HL-60/S4 (cell line): ENCODE data around the gene GCLM.
"Not testable (repeated sequence)": the region's sequence is repeated elsewhere in the genome, so short reads cannot be mapped to it uniquely, and the experiment has no call there.

ENCODE experiments used
- in situ Hi-C: fragments of 300-500 bp; cut with MboI; formaldehyde crosslinking; loops from 2 replicates; pipeline ENCODE4 v1.14.3; 2022; ENCODE audit warnings: low sequenced_read_pairs

Gene GCLM

GRCh38 chr1:93909146-93910050, at the start of gene GCLM:
TSS of gene GCLM (minus strand) at chr1:93909430. CDS start at chr1:93909163, 267 bp downstream.
- in situ Hi-C loops, result no loop called here

DNA sequence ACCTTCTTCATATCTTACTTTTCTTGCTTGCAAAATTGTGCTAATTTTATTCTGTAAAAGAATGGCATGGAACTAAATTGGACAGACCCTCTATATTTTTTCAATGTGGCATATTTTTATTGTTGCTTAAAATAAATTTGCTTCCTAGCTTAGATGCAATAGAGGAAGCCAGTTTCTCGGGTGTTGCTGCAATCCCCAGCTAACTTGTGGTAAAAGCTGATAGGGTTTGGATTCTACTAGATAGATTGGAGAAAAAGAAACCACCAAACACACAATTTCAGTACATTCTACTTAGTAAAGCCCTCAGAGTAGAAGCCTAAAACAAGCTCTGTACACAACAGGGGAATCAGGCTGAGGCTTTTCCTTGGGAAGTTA, 49.5 kb upstream of the GCLM start:
- in situ Hi-C loops, result no loop called here

DNA sequence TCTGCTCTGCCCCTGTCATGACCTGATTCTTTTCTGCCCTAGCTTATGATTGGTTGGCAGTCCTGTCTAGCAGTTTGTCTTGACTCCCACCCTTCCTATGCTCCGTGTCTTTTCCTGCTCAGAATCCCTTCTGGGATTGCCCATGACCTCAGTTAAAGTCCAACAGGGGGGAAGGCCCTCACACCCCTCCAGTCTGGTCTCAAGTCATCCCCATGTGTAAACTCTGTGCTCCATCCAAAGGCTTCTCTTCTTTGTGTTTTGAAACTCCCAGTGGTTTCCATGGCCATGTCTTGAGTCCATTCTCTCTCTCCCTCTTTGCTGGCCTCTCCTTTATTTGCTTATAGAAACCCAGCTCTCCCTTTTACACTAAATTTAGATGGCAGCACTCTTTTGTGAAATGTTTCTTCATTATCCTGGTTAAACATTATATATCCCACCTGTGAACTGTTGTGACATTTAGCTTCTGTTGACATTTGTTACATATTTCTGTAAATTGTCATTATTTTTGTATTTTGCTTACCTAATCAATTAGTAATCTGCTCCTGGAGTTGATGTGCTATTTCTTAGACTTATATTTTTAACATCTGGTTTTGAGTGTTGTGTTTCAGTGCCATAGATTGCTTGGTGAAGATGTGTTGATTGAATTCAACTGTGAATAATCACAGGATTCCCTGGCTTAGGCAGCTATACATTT, 48.9 kb upstream of the GCLM start:
- in situ Hi-C loops, result no loop called here

- in situ Hi-C loops, result no loop called here
Measured at GRCh38 chr1:93955765-93956164, 46.5 kb upstream of the GCLM start.

DNA sequence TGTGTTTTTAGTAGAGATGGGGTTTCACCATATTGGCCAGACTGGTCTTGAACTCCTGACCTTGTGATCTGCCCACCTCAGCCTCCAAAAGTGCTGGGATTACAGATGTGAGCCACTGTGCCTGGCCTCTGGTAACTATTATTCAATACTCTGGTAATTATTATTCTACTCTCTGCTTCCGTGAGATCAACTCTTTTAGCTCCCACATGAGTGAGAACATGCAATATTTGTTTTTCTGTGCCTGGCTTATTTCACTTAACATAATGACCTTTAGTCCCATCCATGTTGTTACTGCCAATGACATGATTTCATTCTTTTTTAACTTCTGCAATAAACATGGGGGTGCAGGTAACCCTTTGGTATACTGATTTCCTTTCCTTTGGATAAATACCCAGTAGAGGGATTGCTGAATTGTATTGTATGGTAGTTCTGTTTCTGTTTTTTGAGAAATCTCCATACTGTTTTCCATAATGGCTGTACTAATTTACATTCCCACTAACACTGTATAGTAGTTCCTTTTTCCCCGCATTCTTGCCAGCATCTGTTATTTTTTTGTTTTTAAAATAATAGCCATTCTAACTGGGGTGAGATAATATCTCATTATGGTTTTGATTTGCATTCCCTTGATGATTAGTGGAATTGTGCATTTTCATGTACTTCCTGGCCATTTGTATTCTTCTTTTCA, 37.9 kb upstream of the GCLM start:
- in situ Hi-C loops, result not testable (repeated sequence)

GRCh38 chr1:93938461-93939145, 29.4 kb upstream of the GCLM start:
- in situ Hi-C loops, result no loop called here

DNA sequence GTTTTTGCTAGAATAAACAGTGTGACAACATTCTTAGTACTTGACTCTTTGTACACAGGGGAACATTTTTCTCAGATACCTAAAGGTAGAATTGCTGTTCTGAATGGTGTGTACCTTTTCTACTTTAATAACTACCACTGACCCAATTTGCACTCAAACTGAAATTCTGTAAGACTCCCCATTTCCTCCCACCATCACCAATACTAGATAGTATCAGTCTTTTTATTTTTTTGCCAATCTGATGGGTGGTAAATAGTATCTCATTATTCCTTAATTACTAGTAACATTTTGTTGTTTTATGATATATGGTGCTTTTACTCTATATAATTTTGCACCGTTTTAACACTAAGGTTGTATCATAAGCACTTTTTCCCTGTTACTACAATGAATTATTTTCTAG, 28.8 kb upstream of the GCLM start:
- in situ Hi-C loops, result no loop called here

DNA sequence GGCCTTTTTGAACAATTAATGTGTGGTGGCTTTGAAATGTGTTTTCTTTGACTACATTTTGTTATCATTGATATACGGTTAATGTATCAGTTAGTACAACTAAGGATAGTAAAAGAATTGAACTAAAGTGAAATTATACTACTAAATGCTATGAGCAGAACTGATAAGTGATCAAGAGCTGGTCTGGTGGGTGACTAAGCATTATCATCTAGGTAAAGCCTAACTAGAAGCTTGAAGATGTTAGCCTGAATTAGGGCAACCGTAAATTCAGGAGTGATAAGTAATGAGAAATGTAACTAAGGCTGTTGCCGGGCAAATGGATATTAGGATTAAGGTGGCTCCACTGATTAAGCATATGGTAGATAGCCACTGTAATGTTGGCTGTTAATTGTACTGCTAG, 16.0 kb upstream of the GCLM start:
- in situ Hi-C loops, result no loop called here

- in situ Hi-C loops, result no loop called here
Measured at GRCh38 chr1:93919780-93920179, 10.6 kb upstream of the GCLM start.

GRCh38 chr1:93917302-93917701, 8.1 kb upstream of the GCLM start:
- in situ Hi-C loops, result no loop called here

- in situ Hi-C loops, result not testable (repeated sequence)
Measured at GRCh38 chr1:93910880-93911279, 1.6 kb upstream of the GCLM start.

- in situ Hi-C loops, result no loop called here
Measured at GRCh38 chr1:93910305-93910704, 1.1 kb upstream of the GCLM start.

- in situ Hi-C loops, result no loop called here
Measured at GRCh38 chr1:93908394-93909145, 660 bp downstream of the GCLM start.

GRCh38 chr1:93907718-93908117, 1.5 kb downstream of the GCLM start:
- in situ Hi-C loops, result no loop called here

- in situ Hi-C loops, result no loop called here
Measured at GRCh38 chr1:93906480-93906879, 2.8 kb downstream of the GCLM start.

DNA sequence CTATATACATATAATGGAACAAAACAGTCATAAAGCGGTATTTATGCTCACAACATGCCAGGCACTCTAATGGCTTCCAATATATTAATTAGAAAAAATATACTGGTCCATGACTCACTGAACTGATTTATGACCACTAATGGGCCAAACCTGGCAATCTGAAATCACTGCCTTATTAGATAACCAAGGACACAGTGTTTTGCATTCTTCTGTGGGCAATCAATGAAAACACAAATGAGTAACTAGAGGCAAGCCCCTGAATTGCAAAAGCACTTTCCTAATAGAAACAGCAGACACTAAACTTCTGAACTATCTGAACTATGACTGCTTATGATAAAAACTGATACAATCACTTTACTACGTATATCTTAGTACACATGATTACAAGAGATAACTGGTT, 3.5 kb downstream of the GCLM start:
- in situ Hi-C loops, result no loop called here

GRCh38 chr1:93905051-93905450, 4.2 kb downstream of the GCLM start:
- in situ Hi-C loops, result no loop called here

- in situ Hi-C loops, result no loop called here
Measured at GRCh38 chr1:93904228-93904627, 5.0 kb downstream of the GCLM start.

GRCh38 chr1:93900723-93901504, 8.3 kb downstream of the GCLM start:
- in situ Hi-C loops, result no loop called here
